H1 (cell line): ENCODE results near the gene NAA25. TPM values are rescaled to one million over a fixed set of nuclear protein-coding genes. Genes with fewer than 3 reads are reported as not detected.

Experiments
- ASH2L ChIP-seq: fragments of 200-600, 300-600 bp; sonication (generic); IDR thresholded peaks from one replicate; pipeline ENCODE4 v1.7.1; 2017; ENCODE audit warnings: low read length
- ATF2 ChIP-seq: IDR thresholded peaks from 2 replicates; pipeline ENCODE4 v1.6.1; 2012; ENCODE audit warnings: low read length, inconsistent platforms
- ATF3 ChIP-seq: IDR thresholded peaks from 2 replicates; pipeline ENCODE4 v1.6.1; 2011; ENCODE audit warnings: low read depth, mild to moderate bottlenecking, low read length; ENCODE audit not compliant: insufficient read depth
- BACH1 ChIP-seq: IDR thresholded peaks from 2 replicates; pipeline ENCODE4 v1.6.1; 2012; ENCODE audit warnings: low read length, improper control_type of control experiment
- CREB1 ChIP-seq: IDR thresholded peaks from 2 replicates; pipeline ENCODE4 v1.6.1; 2012; ENCODE audit warnings: inconsistent platforms
- EP300 ChIP-seq, 2 experiments: IDR thresholded peaks; 1 replicate in 1 of 2; 2 replicates in 1 of 2; pipeline ENCODE4 v1.6.1; 2011 to 2012; ENCODE audit warnings: low read depth in 2 of 2, low read length in 2 of 2, mild to moderate bottlenecking in 2 of 2, borderline replicate concordance in 1 of 2, inconsistent platforms in 1 of 2, moderate library complexity in 1 of 2
- GTF2F1 ChIP-seq: IDR thresholded peaks from 2 replicates; pipeline ENCODE4 v1.6.1; 2012; ENCODE audit warnings: low read depth, low read length, improper control_type of control experiment, borderline replicate concordance
- HDAC2 ChIP-seq, 2 experiments: fragments of 300-600 bp in 1 of 2; sonication (generic) in 1 of 2; IDR thresholded peaks; 2 replicates each; pipeline ENCODE4 v1.6.1; 2011 to 2012; ENCODE audit warnings: low read depth in 2 of 2, low read length in 2 of 2, mild to moderate bottlenecking in 2 of 2, moderate library complexity in 2 of 2, borderline replicate concordance in 1 of 2, inconsistent platforms in 1 of 2
- NRF1 ChIP-seq: IDR thresholded peaks from 2 replicates; pipeline ENCODE4 v1.6.1; 2011; ENCODE audit warnings: mild to moderate bottlenecking, low read depth, low read length, improper control_type of control experiment
- POLR2AphosphoS5 ChIP-seq: IDR thresholded peaks from 2 replicates; pipeline ENCODE4 v1.6.1; 2011; ENCODE audit warnings: low read depth, low read length
- RAD21 ChIP-seq, 2 experiments: IDR thresholded peaks in 1 of 2; conservative IDR thresholded peaks in 1 of 2; 2 replicates each; pipeline ENCODE4 v1.6.1; 2011; ENCODE audit warnings: low read depth in 2 of 2, low read length in 2 of 2, improper control_type of control experiment in 1 of 2, inconsistent platforms in 1 of 2, mild to moderate bottlenecking in 1 of 2, moderate library complexity in 1 of 2
- SIN3A ChIP-seq, 2 experiments: IDR thresholded peaks in 1 of 2; conservative IDR thresholded peaks in 1 of 2; 2 replicates each; pipeline ENCODE4 v1.6.1; 2011 to 2012; ENCODE audit warnings: low read length in 2 of 2, improper control_type of control experiment in 1 of 2, low read depth in 1 of 2, mild to moderate bottlenecking in 1 of 2
- SIRT6 ChIP-seq: IDR thresholded peaks from one replicate; pipeline ENCODE4 v1.7.1; 2012; ENCODE audit warnings: low read length, inconsistent platforms
- SP1 ChIP-seq: IDR thresholded peaks from 2 replicates; pipeline ENCODE4 v1.6.1; 2011; ENCODE audit warnings: low read depth, low read length
- SP2 ChIP-seq: IDR thresholded peaks from 2 replicates; pipeline ENCODE4 v1.6.1; 2012; ENCODE audit warnings: mild to moderate bottlenecking, low read length, inconsistent platforms
- SP4 ChIP-seq: IDR thresholded peaks from 2 replicates; pipeline ENCODE4 v1.6.1; 2012; ENCODE audit warnings: low read length, inconsistent platforms
- TAF1 ChIP-seq: IDR thresholded peaks from 2 replicates; pipeline ENCODE4 v1.6.1; 2011; ENCODE audit warnings: mild to moderate bottlenecking, low read depth, low read length
- TAF7 ChIP-seq: optimal IDR thresholded peaks from 2 replicates; pipeline ENCODE3; 2011; ENCODE audit warnings: low read depth, mild to moderate bottlenecking, inconsistent platforms, low read length, moderate library complexity, borderline replicate concordance
- USF2 ChIP-seq: IDR thresholded peaks from 2 replicates; pipeline ENCODE4 v1.6.1; 2011; ENCODE audit warnings: low read length, improper control_type of control experiment
- YY1 ChIP-seq: IDR thresholded peaks from 2 replicates; pipeline ENCODE4 v1.6.1; 2011; ENCODE audit warnings: low read depth, mild to moderate bottlenecking, low read length
- polyA plus RNA-seq, 7 experiments: library from polyadenylated mRNA; depleted of rRNA in 3 of 7; stranded (reverse) in 5 of 7; unstranded in 2 of 7; fragments of >200 nt in 5 of 7; fragments of 200-250 nt in 2 of 7; gene quantifications; 1 replicate in 5 of 7; 2 replicates in 1 of 7; 4 replicates in 1 of 7; pipeline versions ENCODE4 v1.2.1 to v1.2.3, GENCODE V29; 2011 to 2013; ENCODE audit warnings: missing spikeins in 2 of 7, mixed read lengths in 2 of 7
- total RNA-seq: library from RNA; stranded (reverse); fragmentation: NEBNext Ultra II Directional; extraction: Animal tissue kit (Norgen Biotek cat#: 25700); gene quantifications from 2 replicates; pipeline ENCODE4 v1.2.1, GENCODE V29; 2021

The NAA25 gene
- total and polyA plus RNA-seq, 2 of the 8 experiments (the other 6 are each of a cell fraction or from before 2014, with no cell fraction given) = 10.8 to 60.3 TPM

GRCh38 chr12:112012775-112013600 is 95.6 kb downstream of the NAA25 start, which contains the start of the genes ERP29 and TMEM116 (continued):
- TF ChIP-seq EP300 (IDR thresholded peaks at IDR 0.05; ENCODE audit: borderline replicate concordance in 1 of 2, low read depth in 2 of 2, low read length in 2 of 2) (peak in 1 of 2 experiments; percentile 36; a peak in 1 of 3 replicates), SIN3A (conservative IDR thresholded peaks at IDR 0.05 in 1 of 2, IDR thresholded peaks at IDR 0.05 in 1 of 2; ENCODE audit: low read depth in 1 of 2, low read length in 2 of 2) (peak; percentile 81 to 94; a peak in 2 of 4 replicates), SP4 (peak; percentile 96; the same call in 1 of the 2 replicates), NRF1 (peak; percentile 75), SP1 (peak; percentile 7; the same call in 1 of the 2 replicates), BACH1 (peak; percentile 6; the same call in 1 of the 2 replicates), ATF2 (peak; percentile 14; the same call in 1 of the 2 replicates), ATF3 (peak; percentile 98), TAF7 (peak; percentile 74), CREB1 (peak; percentile 48; the same call in 1 of the 2 replicates), GTF2F1 (peak; percentile 90), RAD21 (IDR thresholded peaks at IDR 0.05 in 1 of 2, conservative IDR thresholded peaks at IDR 0.05 in 1 of 2; ENCODE audit: low read depth in 2 of 2, low read length in 2 of 2) (peak; percentile 45 to 54; a peak in 3 of 4 replicates), SP2 (no peak), SIRT6 (no peak), USF2 (peak; percentile 99), HDAC2 (IDR thresholded peaks at IDR 0.05; ENCODE audit: borderline replicate concordance in 1 of 2, low read depth in 2 of 2, low read length in 2 of 2) (no peak), POLR2AphosphoS5 (peak; percentile 97), ASH2L (peak; percentile 31), YY1 (peak; percentile 80), TAF1 (peak; percentile 85)
